Activated naive CD4-positive, alpha-beta T cell treated with anti-CD3 and anti-CD28 coated beads, Interleukin-2, amount 50 U/mL, for 24 hours (primary cell): ENCODE results near the gene YOD1.
"Not testable (repeated sequence)": the region's sequence is repeated elsewhere in the genome, so short reads cannot be mapped to it uniquely, and the experiment has no call there.

Experiments used
- H3K27ac Mint-ChIP-seq: one replicate; pipeline ENCODE4 v1.8.0; 2021; ENCODE audit warnings: mild to moderate bottlenecking, mixed read lengths
- H3K27me3 Mint-ChIP-seq: one replicate; pipeline ENCODE4 v1.8.0; 2021; ENCODE audit warnings: mixed read lengths
- H3K36me3 Mint-ChIP-seq: one replicate; pipeline ENCODE4 v1.8.0; 2021; ENCODE audit warnings: mixed read lengths
- H3K4me1 Mint-ChIP-seq: one replicate; pipeline ENCODE4 v1.8.0; 2021; ENCODE audit warnings: mixed read lengths
- H3K4me3 Mint-ChIP-seq: one replicate; pipeline ENCODE4 v1.8.0; 2021; ENCODE audit warnings: mild to moderate bottlenecking, mixed read lengths
- H3K9me3 Mint-ChIP-seq: one replicate; pipeline ENCODE4 v1.8.0; 2021; ENCODE audit warnings: mixed read lengths

Gene YOD1

DNA sequence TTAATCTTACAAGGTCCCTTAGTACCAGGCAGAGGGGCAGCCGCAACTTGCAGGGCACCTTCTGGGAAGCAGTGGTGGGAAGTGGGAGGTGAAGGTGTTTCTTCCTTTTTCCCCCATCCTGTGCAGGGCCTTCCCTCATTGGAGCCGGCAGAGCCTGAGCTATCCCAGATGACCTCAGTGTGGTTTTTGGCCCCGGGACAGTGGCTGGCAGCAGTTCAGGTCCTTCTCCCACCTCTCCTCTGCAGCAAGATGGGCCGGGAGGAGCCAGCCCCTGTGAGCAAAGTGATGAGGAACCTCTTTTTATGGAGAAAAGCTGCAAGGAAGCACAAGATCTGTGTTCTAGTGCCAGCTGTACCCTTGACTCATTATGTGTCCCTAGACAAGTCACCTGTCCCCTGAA lies 8.9 kb upstream of the YOD1 start:
- no peak overlapping the region for H3K4me3 Mint-ChIP-seq
- no peaks in the 10 kb centered on the region for H3K9me3 Mint-ChIP-seq
- peaks cover 8% of the 10 kb centered on the region for H3K36me3 Mint-ChIP-seq
- H3K27ac Mint-ChIP-seq: no peak overlapping the region
- H3K27me3 Mint-ChIP-seq: no peaks in the 10 kb centered on the region
- peaks cover 2% of the 10 kb centered on the region for H3K4me1 Mint-ChIP-seq

GRCh38 chr1:207058878-207059867 lies 8.2 kb upstream of the YOD1 start:
- Mint-ChIP-seq H3K9me3 (no peaks in the 10 kb centered on the region), H3K36me3 (peaks cover 8% of the 10 kb centered on the region), H3K27ac (no peak overlapping the region)

DNA sequence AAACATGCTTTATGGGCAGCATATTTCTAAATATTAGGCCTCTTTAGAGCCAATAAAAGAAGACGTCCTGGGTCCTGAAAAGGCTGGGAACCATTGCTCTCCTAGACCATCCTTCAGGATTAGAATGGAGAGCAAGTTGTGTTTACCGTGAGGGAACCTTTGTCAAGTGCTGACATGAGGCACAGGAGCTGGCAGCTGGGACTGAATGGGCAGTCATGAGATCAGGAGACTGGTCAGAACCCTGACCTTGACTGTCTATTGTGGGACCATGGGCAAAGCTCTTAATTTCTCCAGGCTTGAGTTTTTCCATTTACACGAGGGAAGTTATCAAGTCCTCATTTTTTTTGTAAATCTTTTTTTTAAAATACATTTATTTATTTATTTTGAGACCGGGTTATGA lies 7.2 kb upstream of the YOD1 start:
- Mint-ChIP-seq H3K27me3 (no peaks in the 10 kb centered on the region), H3K27ac (no peak overlapping the region), H3K9me3 (no peaks in the 10 kb centered on the region), H3K4me3 (no peak overlapping the region), H3K36me3 (peaks cover 8% of the 10 kb centered on the region), H3K4me1 (peaks cover 15% of the 10 kb centered on the region)

More at GRCh38 chr1:207058878-207059867, 8.2 kb upstream of the YOD1 start:
- Mint-ChIP-seq H3K27me3 (no peaks in the 10 kb centered on the region), H3K4me3 (no peak overlapping the region), H3K4me1 (peaks cover 9% of the 10 kb centered on the region)

DNA sequence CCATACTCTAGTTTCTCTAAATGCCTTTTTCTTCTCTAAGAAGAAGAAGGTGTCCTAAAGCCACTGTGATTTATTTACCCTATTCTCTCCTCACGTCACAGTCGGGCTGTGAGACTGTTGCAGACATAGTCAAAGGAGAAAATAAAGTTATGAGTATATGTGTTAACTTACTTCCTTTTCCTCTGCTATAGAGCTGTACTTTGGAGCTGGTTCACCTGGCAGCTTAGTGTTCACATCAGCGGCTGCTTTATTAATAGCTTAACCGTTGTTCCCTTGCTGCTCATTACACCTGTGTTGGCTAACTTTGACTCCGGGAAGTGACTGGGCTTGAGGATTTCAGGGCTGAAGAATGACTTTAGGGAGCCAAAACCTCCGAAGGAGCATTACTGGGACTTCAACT lies 5.7 kb upstream of the YOD1 start:
- no peak overlapping the region for H3K27ac Mint-ChIP-seq
- no peak overlapping the region for H3K4me3 Mint-ChIP-seq
- no peaks in the 10 kb centered on the region for H3K27me3 Mint-ChIP-seq
- no peaks in the 10 kb centered on the region for H3K9me3 Mint-ChIP-seq
- peaks cover 27% of the 10 kb centered on the region for H3K4me1 Mint-ChIP-seq
- H3K36me3 Mint-ChIP-seq: peaks cover 2% of the 10 kb centered on the region

DNA sequence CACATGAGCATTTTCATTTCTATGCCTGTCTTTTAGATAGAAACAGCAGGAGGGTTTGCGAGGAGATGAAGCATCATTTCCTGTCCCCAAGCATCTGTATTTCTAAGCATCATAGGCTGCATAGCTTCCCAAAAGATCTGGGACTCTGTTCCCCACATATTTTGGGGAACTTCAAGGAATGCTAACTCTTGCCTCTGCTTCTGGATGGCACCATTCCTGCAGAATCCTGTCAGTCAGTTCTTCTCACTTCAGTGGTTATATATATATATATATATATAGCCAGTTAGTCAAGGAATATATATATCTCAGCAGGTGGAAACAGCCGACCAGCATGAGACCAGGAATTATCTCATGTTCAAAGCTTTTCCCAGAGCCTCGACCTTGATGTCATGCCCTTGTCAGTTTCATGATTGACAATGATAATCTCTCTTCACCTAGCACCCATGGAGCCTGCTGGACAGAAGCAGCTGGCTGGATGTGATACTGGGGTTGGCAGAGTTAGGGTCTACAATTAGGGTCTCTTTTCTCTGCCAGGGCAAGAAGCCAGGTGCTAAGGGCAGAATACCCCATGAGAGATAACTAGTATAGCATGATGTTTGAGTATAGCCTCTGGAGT lies 4.5 kb upstream of the YOD1 start:
- Mint-ChIP-seq H3K36me3 (no peaks in the 10 kb centered on the region), H3K9me3 (no peaks in the 10 kb centered on the region), H3K4me3 (no peak overlapping the region), H3K27ac (no peak overlapping the region), H3K4me1 (peaks cover 35% of the 10 kb centered on the region), H3K27me3 (no peaks in the 10 kb centered on the region)

- Mint-ChIP-seq H3K27ac (no peak overlapping the region), H3K9me3 (no peaks in the 10 kb centered on the region), H3K4me1 (peaks cover 43% of the 10 kb centered on the region), H3K36me3 (no peaks in the 10 kb centered on the region), H3K27me3 (no peaks in the 10 kb centered on the region), H3K4me3 (peak overlapping the region; percentile 20)
Observed at GRCh38 chr1:207054491-207054890, 3.5 kb upstream of the YOD1 start.

DNA sequence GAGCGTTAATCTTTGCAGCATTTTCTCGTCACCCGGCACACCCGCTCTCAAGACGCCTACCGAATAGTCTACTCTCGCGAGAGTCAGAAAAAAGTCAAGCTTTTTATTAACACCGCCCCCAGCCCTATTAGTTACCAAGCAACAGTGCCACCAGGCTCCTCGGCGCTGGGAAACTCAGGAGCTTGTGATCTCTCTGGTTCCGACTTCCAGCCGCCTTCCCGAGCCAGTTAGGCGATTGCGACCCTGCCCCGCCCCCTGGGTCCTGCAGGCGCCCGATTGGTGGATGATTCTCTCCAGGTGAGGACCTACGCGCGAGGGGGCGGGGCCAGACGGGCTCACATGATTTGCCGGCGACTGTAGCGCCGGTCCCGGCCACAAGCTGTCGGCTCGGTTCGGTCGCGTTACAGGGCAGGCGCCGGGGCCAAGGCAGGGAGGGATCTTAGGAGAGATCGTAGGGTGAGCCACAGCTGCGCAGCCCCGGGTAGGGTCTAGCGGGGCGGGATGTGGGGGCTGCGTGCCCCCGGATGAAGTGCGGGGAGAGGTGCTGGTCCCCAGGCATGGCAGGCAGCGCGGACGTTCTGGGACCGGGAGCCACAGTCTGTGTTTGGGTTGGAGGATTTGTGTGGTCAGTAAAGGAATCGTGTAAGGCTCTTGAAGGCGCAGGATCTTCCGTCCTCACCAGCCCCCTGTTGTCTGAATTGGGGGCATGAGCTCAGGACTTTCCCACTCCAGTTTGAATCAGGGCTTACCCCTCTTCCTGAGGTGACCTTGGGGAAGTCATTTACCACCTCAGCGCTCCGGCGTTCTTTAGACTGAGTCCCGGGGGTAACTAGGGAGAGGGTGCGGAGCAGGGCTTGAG lies 2.1 kb upstream of the YOD1 start, which contains the start of gene PFKFB2:
Gene PFKFB2, plus strand, starts transcription at position 365 of the 859 bp plus-strand sequence. CDS start 1,443 bp downstream, outside the sequence.
- Mint-ChIP-seq H3K36me3 (peaks cover 3% of the 10 kb centered on the region), H3K4me1 (peaks cover 51% of the 10 kb centered on the region), H3K27ac (peak within 1 kb of the TSS; percentile 87), H3K27me3 (no peaks in the 10 kb centered on the region), H3K4me3 (peak within 1 kb of the TSS; percentile 99), H3K9me3 (no peaks in the 10 kb centered on the region)

DNA sequence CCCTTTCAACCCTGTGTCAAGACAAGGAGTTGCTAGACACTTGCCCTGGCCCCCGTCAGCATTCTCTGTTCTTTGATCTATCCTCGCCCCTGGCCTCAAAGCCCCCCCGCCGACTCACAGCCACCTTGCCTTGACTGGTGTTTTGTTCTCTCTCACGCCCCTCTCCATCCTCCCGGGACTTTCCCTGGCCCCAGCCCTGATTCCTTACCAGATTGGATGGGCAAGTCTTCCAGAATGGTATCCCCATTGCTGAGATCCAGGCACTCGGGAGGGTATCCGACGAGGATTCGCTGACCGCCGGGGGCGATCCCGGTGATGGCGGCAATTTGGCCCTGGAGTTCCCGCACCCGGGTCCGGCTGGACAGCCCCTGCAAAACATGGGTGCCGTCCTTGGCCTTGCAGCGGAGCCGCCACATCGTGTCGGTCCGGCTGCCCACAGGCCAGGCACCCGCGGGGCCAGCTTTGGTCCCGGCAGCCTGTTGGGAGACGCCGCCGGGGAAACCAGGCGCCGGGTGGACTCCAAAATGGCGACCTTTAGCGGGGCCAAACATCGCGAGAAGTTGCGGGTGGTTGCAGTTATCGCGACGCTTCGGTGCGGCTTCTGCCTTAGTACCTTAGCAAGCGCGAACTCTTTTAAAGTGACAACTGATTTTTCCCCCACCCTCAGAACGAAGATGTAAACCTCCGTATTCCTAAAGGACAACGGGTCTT lies 373 bp downstream of the YOD1 start:
- Mint-ChIP-seq H3K36me3 (peaks cover 10% of the 10 kb centered on the region), H3K4me3 (peak overlapping the region; percentile 99), H3K27ac (peak overlapping the region; percentile 99), H3K4me1 (peaks cover 76% of the 10 kb centered on the region), H3K27me3 (no peaks in the 10 kb centered on the region), H3K9me3 (no peaks in the 10 kb centered on the region)

DNA sequence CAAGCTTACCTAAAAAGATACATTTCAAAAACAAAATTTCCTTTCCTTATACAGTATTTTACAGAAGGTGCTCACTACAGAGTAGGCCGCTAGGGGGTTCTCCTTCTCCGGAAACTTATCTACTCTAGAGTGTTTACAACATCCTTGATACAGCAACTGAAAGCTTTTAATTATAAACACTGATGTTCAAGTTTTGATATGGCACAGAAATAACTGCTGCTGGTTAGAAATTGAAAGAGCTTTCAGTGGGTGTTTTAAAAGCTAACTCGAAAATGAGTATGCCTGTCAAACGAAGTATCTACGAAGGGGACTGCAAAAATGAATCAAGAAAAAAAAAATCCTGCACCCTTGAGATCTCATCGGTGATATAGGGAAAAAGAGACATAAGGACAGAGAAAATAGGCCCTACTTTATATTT lies 1.0 kb downstream of the YOD1 start:
- peaks cover 12% of the 10 kb centered on the region for H3K36me3 Mint-ChIP-seq
- peaks cover 82% of the 10 kb centered on the region for H3K4me1 Mint-ChIP-seq
- H3K27ac Mint-ChIP-seq: peak overlapping the region; percentile 99
- H3K4me3 Mint-ChIP-seq: peak overlapping the region; percentile 99
- no peaks in the 10 kb centered on the region for H3K27me3 Mint-ChIP-seq
- H3K9me3 Mint-ChIP-seq: no peaks in the 10 kb centered on the region

- Mint-ChIP-seq H3K36me3 (peaks cover 14% of the 10 kb centered on the region), H3K4me1 (peaks cover 82% of the 10 kb centered on the region)
Observed at GRCh38 chr1:207049514-207049913, 1.5 kb downstream of the YOD1 start.

GRCh38 chr1:207049054-207049453 lies 2.0 kb downstream of the YOD1 start:
- no peaks in the 10 kb centered on the region for H3K27me3 Mint-ChIP-seq
- H3K9me3 Mint-ChIP-seq: no peaks in the 10 kb centered on the region
- H3K4me3 Mint-ChIP-seq: no peak overlapping the region
- H3K36me3 Mint-ChIP-seq: peaks cover 14% of the 10 kb centered on the region
- H3K27ac Mint-ChIP-seq: no peak overlapping the region
- peaks cover 82% of the 10 kb centered on the region for H3K4me1 Mint-ChIP-seq

More at GRCh38 chr1:207049514-207049913, 1.5 kb downstream of the YOD1 start:
- Mint-ChIP-seq H3K9me3 (no peaks in the 10 kb centered on the region), H3K27ac (peak overlapping the region; percentile 99), H3K27me3 (no peaks in the 10 kb centered on the region), H3K4me3 (peak overlapping the region; percentile 99)

GRCh38 chr1:207048041-207048440 lies 3.0 kb downstream of the YOD1 start:
- Mint-ChIP-seq H3K9me3 (no peaks in the 10 kb centered on the region), H3K4me3 (peak overlapping the region; percentile 30), H3K27me3 (no peaks in the 10 kb centered on the region), H3K27ac (no peak overlapping the region), H3K4me1 (peaks cover 86% of the 10 kb centered on the region), H3K36me3 (peaks cover 17% of the 10 kb centered on the region)

GRCh38 chr1:207047505-207047904 lies 3.5 kb downstream of the YOD1 start:
- H3K9me3 Mint-ChIP-seq: no peaks in the 10 kb centered on the region
- H3K27ac Mint-ChIP-seq: no peak overlapping the region
- H3K4me3 Mint-ChIP-seq: no peak overlapping the region
- no peaks in the 10 kb centered on the region for H3K27me3 Mint-ChIP-seq
- peaks cover 86% of the 10 kb centered on the region for H3K4me1 Mint-ChIP-seq
- peaks cover 17% of the 10 kb centered on the region for H3K36me3 Mint-ChIP-seq

GRCh38 chr1:207045453-207045852 lies 5.6 kb downstream of the YOD1 start:
- H3K27me3 Mint-ChIP-seq: no peaks in the 10 kb centered on the region
- no peak overlapping the region for H3K4me3 Mint-ChIP-seq
- no peaks in the 10 kb centered on the region for H3K9me3 Mint-ChIP-seq
- H3K27ac Mint-ChIP-seq: no peak overlapping the region
- H3K36me3 Mint-ChIP-seq: peaks cover 17% of the 10 kb centered on the region
- peaks cover 81% of the 10 kb centered on the region for H3K4me1 Mint-ChIP-seq

- H3K27ac Mint-ChIP-seq, H3K9me3 Mint-ChIP-seq, H3K27me3 Mint-ChIP-seq, H3K36me3 Mint-ChIP-seq, H3K4me3 Mint-ChIP-seq: not testable (repeated sequence)
- H3K4me1 Mint-ChIP-seq: peaks cover 46% of the 10 kb centered on the region
Observed at GRCh38 chr1:207041397-207041796, 9.6 kb downstream of the YOD1 start.
